GM12892 (cell line): ENCODE data around the gene ITLN1. TPM values are rescaled to one million over a fixed set of nuclear protein-coding genes. Genes with fewer than 3 reads are reported as not detected.
"Not testable (repeated sequence)": the region's sequence is repeated elsewhere in the genome, so short reads cannot be mapped to it uniquely, and the experiment has no call there.

Experiments
- DNase-seq: peaks from one replicate; pipeline ENCODE4 v3.0.0; 2011; ENCODE audit not compliant: insufficient read length
- FAIRE-seq: peaks from 2 replicates; lab custom pipeline; 2011; peaks lifted over from hg19 to GRCh38; lab: Jason Lieb, UNC
- POLR2A ChIP-seq: IDR thresholded peaks from 2 replicates; pipeline ENCODE4 v1.6.1; 2011; ENCODE audit warnings: low read depth, low read length, control low read depth
- POLR2AphosphoS5 ChIP-seq: IDR thresholded peaks from 2 replicates; pipeline ENCODE4 v1.6.1; 2011; ENCODE audit warnings: low read depth, low read length, control low read depth
- TAF1 ChIP-seq: IDR thresholded peaks from 2 replicates; pipeline ENCODE4 v1.6.1; 2011; ENCODE audit warnings: low read depth, mild to moderate bottlenecking, control low read depth, low read length, borderline replicate concordance
- polyA plus RNA-seq: library from polyadenylated mRNA; unstranded; fragments of >200 nt; gene quantifications from one replicate; pipeline ENCODE4 v1.2.1, GENCODE V29; 2012; ENCODE audit warnings: missing spikeins, inconsistent platforms; ENCODE audit not compliant: missing spikeins

The ITLN1 gene
- not detected for polyA plus RNA-seq

- TF ChIP-seq TAF1 (no peak), POLR2A (no peak), POLR2AphosphoS5 (no peak)
- FAIRE-seq: no peak
These were observed at the start of gene ITLN1 for GRCh38 chr1:160885042-160885441. Gene ITLN1 (minus strand): TSS chr1:160885180. CDS start chr1:160884877, 303 bp downstream.

DNA sequence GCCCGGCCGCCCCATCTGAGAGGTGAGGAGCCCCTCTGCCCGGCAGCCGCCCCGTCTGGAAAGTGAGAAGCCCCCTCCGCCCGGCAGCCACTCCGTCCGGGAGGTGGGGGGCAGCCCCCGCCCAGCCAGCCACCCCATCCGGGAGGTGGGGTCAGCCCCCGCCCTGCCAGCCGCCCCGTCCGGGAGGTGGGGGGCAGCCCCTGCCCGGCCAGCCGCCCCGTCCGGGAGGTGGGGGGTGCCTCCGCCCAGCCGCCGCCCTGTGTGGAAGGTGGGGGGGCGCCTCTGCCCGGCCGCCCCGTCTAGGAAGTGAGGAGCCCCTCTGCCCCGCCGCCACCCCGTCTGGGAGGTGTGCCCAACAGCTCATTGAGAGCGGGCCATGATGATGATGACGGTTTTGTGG lies 48.3 kb upstream of the ITLN1 start:
- not testable (repeated sequence) for DNase-seq, FAIRE-seq

More at GRCh38 chr1:160885042-160885441, at the start of gene ITLN1:
- DNase-seq: no peak

DNA sequence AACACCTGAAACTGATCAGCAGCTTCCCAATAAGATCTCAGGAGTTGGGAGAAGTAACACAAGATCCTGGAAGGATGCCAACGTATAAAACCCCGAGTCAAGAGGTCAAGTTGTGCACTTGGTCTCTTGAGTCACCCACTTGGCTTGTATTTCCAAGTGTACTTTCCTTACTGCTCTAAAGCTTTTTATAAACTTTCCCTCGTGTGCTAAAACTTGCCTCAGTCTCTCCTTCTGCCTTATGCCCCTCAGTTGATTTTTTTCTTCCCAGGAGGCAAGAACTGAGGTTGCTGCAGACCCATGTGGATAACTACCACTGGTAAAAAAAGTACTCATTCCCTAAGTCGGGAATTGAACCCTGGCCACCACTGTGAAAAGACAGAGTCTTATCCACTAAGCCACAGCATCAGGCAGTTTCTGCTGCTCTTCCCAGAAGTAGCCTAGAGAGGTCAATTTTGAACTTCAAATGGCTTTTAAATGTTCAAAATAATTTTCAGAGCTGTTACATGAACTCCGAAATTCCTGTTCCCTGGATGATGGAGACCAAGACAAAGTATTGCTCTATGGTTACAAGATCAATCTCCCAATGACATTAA lies 40.8 kb upstream of the ITLN1 start:
- FAIRE-seq (no peak), DNase-seq (no peak)
- TF ChIP-seq TAF1 (no peak), POLR2A (no peak), POLR2AphosphoS5 (no peak)

DNA sequence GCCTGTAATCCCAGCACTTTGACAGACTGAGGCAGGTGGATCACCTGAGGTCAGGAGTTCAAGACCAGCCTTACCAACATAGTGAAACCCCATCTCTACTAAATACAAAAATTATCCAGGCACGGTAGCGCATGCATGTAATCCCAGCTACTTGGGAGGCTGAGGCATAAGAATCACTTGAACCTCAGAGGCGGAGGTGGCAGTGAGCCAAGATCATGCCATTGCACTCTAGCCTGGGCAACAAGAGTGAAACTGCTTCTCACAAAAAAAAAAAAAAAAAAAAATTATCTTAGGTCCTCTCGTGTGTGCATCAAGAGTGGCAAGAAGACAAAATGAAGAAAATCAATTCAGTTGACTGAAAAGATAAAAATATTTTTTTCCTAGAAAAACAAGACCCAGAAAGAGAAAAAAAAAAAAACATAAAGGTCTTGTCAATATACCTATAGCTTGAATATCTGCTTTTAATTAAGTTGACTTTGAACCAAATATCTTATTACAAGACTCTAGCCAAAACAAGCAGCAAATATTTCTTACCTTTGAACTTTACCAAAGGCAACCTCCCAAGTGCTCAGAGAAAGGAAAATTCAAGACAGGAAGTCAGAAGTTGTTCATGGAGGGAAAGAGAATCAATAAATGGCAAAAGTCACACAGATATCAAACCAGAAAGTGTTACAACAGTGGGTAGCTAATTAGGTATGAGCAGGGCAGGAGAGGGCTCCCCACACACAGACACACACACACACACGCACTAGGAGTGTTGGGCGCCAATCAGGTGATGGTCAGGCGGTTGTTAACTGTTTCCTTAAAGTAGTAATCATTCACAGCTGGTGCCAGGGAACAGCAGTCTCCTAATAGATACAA lies 40.0 kb upstream of the ITLN1 start:
- no peak for TF ChIP-seq POLR2A
- no peak for TF ChIP-seq POLR2AphosphoS5
- DNase-seq (no peak), FAIRE-seq (no peak)

- TF ChIP-seq TAF1 (no peak), POLR2AphosphoS5 (no peak), POLR2A (no peak)
- no peak for DNase-seq
- FAIRE-seq: no peak
These were observed 31.7 kb upstream of the ITLN1 start for GRCh38 chr1:160916666-160917065.

GRCh38 chr1:160913229-160913628 lies 28.2 kb upstream of the ITLN1 start:
- not testable (repeated sequence) for FAIRE-seq, DNase-seq

- TF ChIP-seq POLR2A: no peak
- no peak for TF ChIP-seq POLR2AphosphoS5
- TF ChIP-seq TAF1: no peak
- FAIRE-seq: no peak
- DNase-seq: no peak
These were observed 26.9 kb upstream of the ITLN1 start for GRCh38 chr1:160911925-160912324.

- DNase-seq (no peak), FAIRE-seq (no peak)
- no peak for TF ChIP-seq POLR2AphosphoS5
- TF ChIP-seq TAF1: no peak
- TF ChIP-seq POLR2A: no peak
These were observed 26.5 kb upstream of the ITLN1 start for GRCh38 chr1:160911441-160911840.

- TF ChIP-seq TAF1 (no peak), POLR2A (no peak), POLR2AphosphoS5 (no peak)
- DNase-seq (no peak), FAIRE-seq (no peak)
These were observed 25.3 kb upstream of the ITLN1 start for GRCh38 chr1:160910170-160910750.

GRCh38 chr1:160907976-160908375 lies 23.0 kb upstream of the ITLN1 start:
- DNase-seq (no peak), FAIRE-seq (no peak)
- TF ChIP-seq POLR2A (no peak), POLR2AphosphoS5 (no peak), TAF1 (no peak)

DNA sequence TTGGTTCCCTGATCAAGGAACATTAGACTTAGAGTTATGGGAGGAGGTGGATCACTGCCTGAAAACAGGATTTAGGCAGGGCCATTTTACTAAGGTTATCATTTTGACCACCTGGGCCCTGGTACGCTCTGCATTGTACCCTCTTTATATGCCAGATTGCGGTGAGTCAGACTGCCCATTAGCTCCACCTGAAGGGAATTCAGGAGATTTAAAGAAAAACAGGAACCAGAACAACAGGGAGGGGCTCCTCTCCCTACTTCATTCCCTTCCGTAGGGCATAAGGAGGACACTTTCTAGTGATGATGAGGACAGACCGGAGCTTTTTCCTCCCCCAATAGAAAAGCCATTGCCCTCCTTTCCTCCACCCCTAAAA lies 20.6 kb upstream of the ITLN1 start:
- FAIRE-seq (no peak), DNase-seq (no peak)
- no peak for TF ChIP-seq TAF1
- TF ChIP-seq POLR2A: no peak

- TF ChIP-seq TAF1 (no peak), POLR2A (no peak)
- FAIRE-seq (no peak), DNase-seq (no peak)
These were observed 20.0 kb upstream of the ITLN1 start for GRCh38 chr1:160904783-160905616.

DNA sequence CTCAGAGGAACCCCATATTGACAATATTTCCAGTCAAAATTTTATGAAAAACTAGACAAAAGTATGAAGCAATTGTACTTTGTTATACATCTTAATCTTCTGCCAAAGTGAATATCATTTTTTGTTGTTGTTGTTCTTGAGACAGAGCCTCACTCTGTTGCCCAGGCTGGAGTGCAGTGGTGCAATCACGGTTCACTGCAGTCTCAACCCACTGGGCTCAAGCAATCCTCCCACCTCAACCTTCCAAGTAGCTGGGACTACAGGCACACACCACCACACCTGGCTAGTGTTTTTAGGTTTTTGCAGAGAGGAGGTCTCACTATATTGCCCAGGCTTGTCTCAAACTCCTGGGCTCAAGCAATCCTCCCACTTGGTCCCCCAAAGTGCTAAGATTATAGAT lies 17.3 kb upstream of the ITLN1 start:
- not testable (repeated sequence) for FAIRE-seq, DNase-seq
